ENCODE results near the gene PSTK. TPM values are rescaled to one million over a fixed set of nuclear protein-coding genes. Genes with fewer than 3 reads are reported as not detected.

PSTK gene
- total and polyA plus RNA-seq, 9 of the 15 experiments (the other 6 are each of a cell fraction or from before 2014, with no cell fraction given): 13.2 to 49.7 (median 18.9) TPM

DNA sequence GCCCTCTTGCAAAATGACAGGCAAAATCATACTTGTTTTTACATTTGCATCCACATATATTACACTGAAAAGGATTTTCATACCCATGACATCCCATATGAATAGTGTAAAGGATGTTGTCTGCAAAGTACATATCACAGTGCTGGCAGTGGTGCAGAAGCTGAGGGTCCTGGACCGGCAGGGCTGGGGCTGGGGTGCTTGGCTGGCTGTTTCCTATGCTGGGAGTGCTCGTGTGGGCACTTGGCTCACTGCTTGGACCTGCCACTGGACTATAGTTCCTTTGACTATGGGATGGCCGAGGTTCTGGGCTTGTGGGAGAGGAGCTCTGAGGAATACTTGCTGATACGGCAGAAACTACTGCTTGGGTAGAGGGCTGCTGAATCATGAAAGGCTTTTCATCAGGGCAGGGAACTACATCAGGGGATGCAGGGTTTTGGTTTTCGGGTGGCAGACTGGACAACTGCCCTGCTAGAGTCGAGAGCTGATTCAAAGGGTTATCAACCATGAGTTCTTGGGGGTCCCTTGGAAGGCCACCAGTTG lies 13.7 kb downstream of the PSTK start:
- H3K79me2 ChIP-seq (ENCODE audit: control insufficient read depth, insufficient read depth, low read length): peaks cover 2% of the 10 kb centered on the region; the same call in 2 of the 3 replicates
- in situ Hi-C loops (cut with MboI): no loop called here
- H3K36me3 ChIP-seq (ENCODE audit: control insufficient read depth, insufficient read depth, low read length): peaks cover 63% of the 10 kb centered on the region; the same call in 2 of the 3 replicates
- H3K4me2 ChIP-seq (ENCODE audit: insufficient read depth, low read length): no peak overlapping the region
- no peak overlapping the region for H2AFZ ChIP-seq (ENCODE audit: low read depth, low read length)
- no peaks in the 10 kb centered on the region for H3K9me3 ChIP-seq (replicated peaks; ENCODE audit: control insufficient read depth, insufficient read depth, low read depth, low read length)
- CTCF ChIA-PET (ENCODE audit: low intra/inter-chr PET ratio): no interaction called here
- POLR2A ChIA-PET: no interaction called here
- no peak for DNase-seq (ENCODE audit: extremely low read depth in 1 of 4, low spot score in 3 of 4)
- no peaks in the 10 kb centered on the region for H3K9me1 ChIP-seq (ENCODE audit: control insufficient read depth, insufficient read depth, low read length)
- H3K4me1 ChIP-seq (replicated peaks in 1 of 2; ENCODE audit: control insufficient read depth in 2 of 2, insufficient read depth in 2 of 2, low read length in 2 of 2): no peaks in the 10 kb centered on the region
- intact Hi-C loops (cut with micrococcal nuclease): no loop called here
- FAIRE-seq: no peak
- H3K4me3 ChIP-seq: no peak overlapping the region
- H3K27me3 ChIP-seq (ENCODE audit: control insufficient read depth in 2 of 2, insufficient read depth in 2 of 2, low read length in 2 of 2): no peaks in the 10 kb centered on the region
- no peaks in the 10 kb centered on the region for H4K20me1 ChIP-seq (replicated peaks; ENCODE audit: control insufficient read depth, insufficient read depth, low read length)
- 92% methylated on average over 5 of the region's 6 CpGs for WGBS (ENCODE audit: insufficient coverage, low coverage, missing lambda C conversion rate)
- ATAC-seq: no peak; the same call in 2 of the 3 replicates
- BruUV-seq (replicated peaks): no TSS peak
- H3K9ac ChIP-seq (ENCODE audit: insufficient read depth in 1 of 2, low read depth in 2 of 2, low read length in 2 of 2): no peak overlapping the region
- no peak overlapping the region for H3K27ac ChIP-seq (ENCODE audit: extremely low read depth, low read depth, low read length)
- TF ChIP-seq POLR2H (tag; IDR thresholded peaks at IDR 0.05; ENCODE audit: low read depth): no peak
- TF ChIP-seq ZNF12 (CRISPR knock-in tag; IDR thresholded peaks at IDR 0.05): no peak
- TF ChIP-seq HIVEP1 (CRISPR knock-in tag; IDR thresholded peaks at IDR 0.05): no peak
- no peak for TF ChIP-seq TSHZ1 (CRISPR knock-in tag; IDR thresholded peaks at IDR 0.05)
- TF ChIP-seq, protein P1, sequence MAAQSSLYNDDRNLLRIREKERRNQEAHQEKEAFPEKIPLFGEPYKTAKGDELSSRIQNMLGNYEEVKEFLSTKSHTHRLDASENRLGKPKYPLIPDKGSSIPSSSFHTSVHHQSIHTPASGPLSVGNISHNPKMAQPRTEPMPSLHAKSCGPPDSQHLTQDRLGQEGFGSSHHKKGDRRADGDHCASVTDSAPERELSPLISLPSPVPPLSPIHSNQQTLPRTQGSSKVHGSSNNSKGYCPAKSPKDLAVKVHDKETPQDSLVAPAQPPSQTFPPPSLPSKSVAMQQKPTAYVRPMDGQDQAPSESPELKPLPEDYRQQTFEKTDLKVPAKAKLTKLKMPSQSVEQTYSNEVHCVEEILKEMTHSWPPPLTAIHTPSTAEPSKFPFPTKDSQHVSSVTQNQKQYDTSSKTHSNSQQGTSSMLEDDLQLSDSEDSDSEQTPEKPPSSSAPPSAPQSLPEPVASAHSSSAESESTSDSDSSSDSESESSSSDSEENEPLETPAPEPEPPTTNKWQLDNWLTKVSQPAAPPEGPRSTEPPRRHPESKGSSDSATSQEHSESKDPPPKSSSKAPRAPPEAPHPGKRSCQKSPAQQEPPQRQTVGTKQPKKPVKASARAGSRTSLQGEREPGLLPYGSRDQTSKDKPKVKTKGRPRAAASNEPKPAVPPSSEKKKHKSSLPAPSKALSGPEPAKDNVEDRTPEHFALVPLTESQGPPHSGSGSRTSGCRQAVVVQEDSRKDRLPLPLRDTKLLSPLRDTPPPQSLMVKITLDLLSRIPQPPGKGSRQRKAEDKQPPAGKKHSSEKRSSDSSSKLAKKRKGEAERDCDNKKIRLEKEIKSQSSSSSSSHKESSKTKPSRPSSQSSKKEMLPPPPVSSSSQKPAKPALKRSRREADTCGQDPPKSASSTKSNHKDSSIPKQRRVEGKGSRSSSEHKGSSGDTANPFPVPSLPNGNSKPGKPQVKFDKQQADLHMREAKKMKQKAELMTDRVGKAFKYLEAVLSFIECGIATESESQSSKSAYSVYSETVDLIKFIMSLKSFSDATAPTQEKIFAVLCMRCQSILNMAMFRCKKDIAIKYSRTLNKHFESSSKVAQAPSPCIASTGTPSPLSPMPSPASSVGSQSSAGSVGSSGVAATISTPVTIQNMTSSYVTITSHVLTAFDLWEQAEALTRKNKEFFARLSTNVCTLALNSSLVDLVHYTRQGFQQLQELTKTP (IDR thresholded peaks at IDR 0.05; ENCODE audit: low read depth in 1 of 2, partially characterized antibody in 2 of 2): no peak
- TF ChIP-seq, protein P2, sequence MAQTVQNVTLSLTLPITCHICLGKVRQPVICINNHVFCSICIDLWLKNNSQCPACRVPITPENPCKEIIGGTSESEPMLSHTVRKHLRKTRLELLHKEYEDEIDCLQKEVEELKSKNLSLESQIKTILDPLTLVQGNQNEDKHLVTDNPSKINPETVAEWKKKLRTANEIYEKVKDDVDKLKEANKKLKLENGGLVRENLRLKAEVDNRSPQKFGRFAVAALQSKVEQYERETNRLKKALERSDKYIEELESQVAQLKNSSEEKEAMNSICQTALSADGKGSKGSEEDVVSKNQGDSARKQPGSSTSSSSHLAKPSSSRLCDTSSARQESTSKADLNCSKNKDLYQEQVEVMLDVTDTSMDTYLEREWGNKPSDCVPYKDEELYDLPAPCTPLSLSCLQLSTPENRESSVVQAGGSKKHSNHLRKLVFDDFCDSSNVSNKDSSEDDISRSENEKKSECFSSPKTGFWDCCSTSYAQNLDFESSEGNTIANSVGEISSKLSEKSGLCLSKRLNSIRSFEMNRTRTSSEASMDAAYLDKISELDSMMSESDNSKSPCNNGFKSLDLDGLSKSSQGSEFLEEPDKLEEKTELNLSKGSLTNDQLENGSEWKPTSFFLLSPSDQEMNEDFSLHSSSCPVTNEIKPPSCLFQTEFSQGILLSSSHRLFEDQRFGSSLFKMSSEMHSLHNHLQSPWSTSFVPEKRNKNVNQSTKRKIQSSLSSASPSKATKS (CRISPR knock-in tag; IDR thresholded peaks at IDR 0.05): no peak
- TF ChIP-seq ZNF384 (IDR thresholded peaks at IDR 0.05; ENCODE audit: low read depth, low read length): no peak
- TF ChIP-seq C11orf30 (IDR thresholded peaks at IDR 0.05; ENCODE audit: low read depth): peak; percentile 64
- TF ChIP-seq MAFF (IDR thresholded peaks at IDR 0.05; ENCODE audit: low read length): peak; percentile 33; the same call in 1 of the 2 replicates
- TF ChIP-seq ZNF316 (IDR thresholded peaks at IDR 0.05): peak; percentile 72
- TF ChIP-seq, protein P3, sequence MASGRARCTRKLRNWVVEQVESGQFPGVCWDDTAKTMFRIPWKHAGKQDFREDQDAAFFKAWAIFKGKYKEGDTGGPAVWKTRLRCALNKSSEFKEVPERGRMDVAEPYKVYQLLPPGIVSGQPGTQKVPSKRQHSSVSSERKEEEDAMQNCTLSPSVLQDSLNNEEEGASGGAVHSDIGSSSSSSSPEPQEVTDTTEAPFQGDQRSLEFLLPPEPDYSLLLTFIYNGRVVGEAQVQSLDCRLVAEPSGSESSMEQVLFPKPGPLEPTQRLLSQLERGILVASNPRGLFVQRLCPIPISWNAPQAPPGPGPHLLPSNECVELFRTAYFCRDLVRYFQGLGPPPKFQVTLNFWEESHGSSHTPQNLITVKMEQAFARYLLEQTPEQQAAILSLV (tag; IDR thresholded peaks at IDR 0.05): no peak
- no peak for TF ChIP-seq GABPB1 (CRISPR knock-in tag; IDR thresholded peaks at IDR 0.05)

All from K562 (cell line).